ENCODE measurements around the gene IL9R.
"Not testable (repeated sequence)": the region's sequence is repeated elsewhere in the genome, so short reads cannot be mapped to it uniquely, and the experiment has no call there.

DNA sequence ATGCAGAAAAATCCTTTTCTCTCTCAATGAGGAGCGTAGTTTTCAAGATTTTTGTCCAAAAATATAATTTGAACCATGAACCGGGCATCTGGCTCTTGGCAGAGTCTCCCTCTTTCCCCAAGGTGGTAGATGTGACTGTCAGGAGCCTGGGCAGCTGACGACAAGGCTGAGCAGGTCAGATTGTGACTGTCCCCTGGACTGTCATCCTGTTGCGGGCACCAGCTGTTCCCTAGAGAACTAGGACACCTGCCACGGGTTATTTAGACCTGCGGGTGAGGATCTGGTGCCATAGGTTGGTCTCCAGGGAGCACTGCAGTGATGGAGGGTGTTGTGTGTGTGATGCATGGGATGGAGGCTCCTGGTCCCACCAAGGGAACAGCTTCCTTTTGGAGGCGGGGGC, 10.9 kb downstream of the IL9R start:
- TF ChIP-seq, protein P1, sequence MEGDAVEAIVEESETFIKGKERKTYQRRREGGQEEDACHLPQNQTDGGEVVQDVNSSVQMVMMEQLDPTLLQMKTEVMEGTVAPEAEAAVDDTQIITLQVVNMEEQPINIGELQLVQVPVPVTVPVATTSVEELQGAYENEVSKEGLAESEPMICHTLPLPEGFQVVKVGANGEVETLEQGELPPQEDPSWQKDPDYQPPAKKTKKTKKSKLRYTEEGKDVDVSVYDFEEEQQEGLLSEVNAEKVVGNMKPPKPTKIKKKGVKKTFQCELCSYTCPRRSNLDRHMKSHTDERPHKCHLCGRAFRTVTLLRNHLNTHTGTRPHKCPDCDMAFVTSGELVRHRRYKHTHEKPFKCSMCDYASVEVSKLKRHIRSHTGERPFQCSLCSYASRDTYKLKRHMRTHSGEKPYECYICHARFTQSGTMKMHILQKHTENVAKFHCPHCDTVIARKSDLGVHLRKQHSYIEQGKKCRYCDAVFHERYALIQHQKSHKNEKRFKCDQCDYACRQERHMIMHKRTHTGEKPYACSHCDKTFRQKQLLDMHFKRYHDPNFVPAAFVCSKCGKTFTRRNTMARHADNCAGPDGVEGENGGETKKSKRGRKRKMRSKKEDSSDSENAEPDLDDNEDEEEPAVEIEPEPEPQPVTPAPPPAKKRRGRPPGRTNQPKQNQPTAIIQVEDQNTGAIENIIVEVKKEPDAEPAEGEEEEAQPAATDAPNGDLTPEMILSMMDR (IDR thresholded peaks at IDR 0.05) = not testable (repeated sequence)
- not testable (repeated sequence) for TF ChIP-seq POLR2A (IDR thresholded peaks at IDR 0.05)
